SH-SY5Y (cell line): Measurements from ENCODE around the gene IL19.

Experiments
- GATA2 ChIP-seq: IDR thresholded peaks from 2 replicates; pipeline ENCODE4 v1.6.1; 2011; ENCODE audit warnings: mild to moderate bottlenecking, low read depth, low read length
- GATA3 ChIP-seq: IDR thresholded peaks from 2 replicates; pipeline ENCODE4 v1.6.1; 2011; ENCODE audit warnings: low read depth, mild to moderate bottlenecking, low read length, moderate library complexity

GRCh38 chr1:206723805-206724472 lies 46.6 kb upstream of the IL19 start:
- TF ChIP-seq GATA2, result no peak
- no peak for TF ChIP-seq GATA3
